ENCODE measurements around the gene ENPEP.

GRCh38 chr4:110512901-110513300, 36.9 kb downstream of the ENPEP start:
- no peak for TF ChIP-seq ZC3H4 (CRISPR knock-in tag; IDR thresholded peaks at IDR 0.05; ENCODE audit: borderline replicate concordance)
- no peak for TF ChIP-seq PCBP2 (optimal IDR thresholded peaks at IDR 0.05; ENCODE audit: low read depth, low read length, poor library complexity, severe bottlenecking)
- no peak for TF ChIP-seq ZBTB44 (CRISPR knock-in tag; IDR thresholded peaks at IDR 0.05)
- TF ChIP-seq CENPX (CRISPR knock-in tag; IDR thresholded peaks at IDR 0.05) = no peak
- no peak for TF ChIP-seq ZNF761 (CRISPR knock-in tag; conservative IDR thresholded peaks at IDR 0.05)
- no peak for TF ChIP-seq HNRNPLL (IDR thresholded peaks at IDR 0.05; ENCODE audit: low read depth, low read length, poor library complexity, severe bottlenecking)
- no peak for TF ChIP-seq MAX (IDR thresholded peaks at IDR 0.05)
- no peak for TF ChIP-seq ZNF75D (CRISPR knock-in tag; IDR thresholded peaks at IDR 0.05; ENCODE audit: borderline replicate concordance)

Data from HepG2 (cell line).